Osteocyte (in vitro differentiated cells): ENCODE measurements around the gene RILPL2. TPM values are rescaled to one million over a fixed set of nuclear protein-coding genes. Genes with fewer than 3 reads are reported as not detected.
"Not testable (repeated sequence)": the region's sequence is repeated elsewhere in the genome, so short reads cannot be mapped to it uniquely, and the experiment has no call there.

Source experiments
- DNase-seq: peaks from one replicate; pipeline ENCODE4 v3.0.0; 2021; ENCODE audit warnings: mixed read lengths; ENCODE audit not compliant: unreplicated experiment; ENCODE audit errors: extremely low spot score
- H3K27ac Mint-ChIP-seq: one replicate; pipeline ENCODE4 v1.8.0; 2021; ENCODE audit warnings: mild to moderate bottlenecking, mixed read lengths; ENCODE audit not compliant: unreplicated experiment
- H3K27me3 Mint-ChIP-seq: one replicate; pipeline ENCODE4 v1.8.0; 2021; ENCODE audit warnings: mixed read lengths; ENCODE audit not compliant: unreplicated experiment
- H3K36me3 Mint-ChIP-seq: one replicate; pipeline ENCODE4 v1.8.0; 2021; ENCODE audit warnings: mixed read lengths; ENCODE audit not compliant: unreplicated experiment
- H3K4me1 Mint-ChIP-seq: one replicate; pipeline ENCODE4 v1.8.0; 2021; ENCODE audit warnings: mixed read lengths; ENCODE audit not compliant: unreplicated experiment
- H3K4me3 Mint-ChIP-seq: one replicate; pipeline ENCODE4 v1.8.0; 2021; ENCODE audit warnings: mild to moderate bottlenecking, moderate library complexity, mixed read lengths; ENCODE audit not compliant: unreplicated experiment
- H3K9me3 Mint-ChIP-seq: one replicate; pipeline ENCODE4 v1.8.0; 2021; ENCODE audit warnings: mixed read lengths; ENCODE audit not compliant: unreplicated experiment
- CTCF ChIP-seq: fragments of 200-600 bp; sonication (generic); IDR thresholded peaks from 2 replicates; pipeline ENCODE4 v1.5.0; 2021; ENCODE audit warnings: antibody characterized with exemption, mild to moderate bottlenecking, moderate library complexity
- total RNA-seq: library from RNA; stranded (reverse); gene quantifications from 2 replicates; pipeline ENCODE4 v1.2.1, GENCODE V29; 2021

Gene RILPL2
- total RNA-seq, 1 donor from 2014 or later: 4.1 TPM

DNA sequence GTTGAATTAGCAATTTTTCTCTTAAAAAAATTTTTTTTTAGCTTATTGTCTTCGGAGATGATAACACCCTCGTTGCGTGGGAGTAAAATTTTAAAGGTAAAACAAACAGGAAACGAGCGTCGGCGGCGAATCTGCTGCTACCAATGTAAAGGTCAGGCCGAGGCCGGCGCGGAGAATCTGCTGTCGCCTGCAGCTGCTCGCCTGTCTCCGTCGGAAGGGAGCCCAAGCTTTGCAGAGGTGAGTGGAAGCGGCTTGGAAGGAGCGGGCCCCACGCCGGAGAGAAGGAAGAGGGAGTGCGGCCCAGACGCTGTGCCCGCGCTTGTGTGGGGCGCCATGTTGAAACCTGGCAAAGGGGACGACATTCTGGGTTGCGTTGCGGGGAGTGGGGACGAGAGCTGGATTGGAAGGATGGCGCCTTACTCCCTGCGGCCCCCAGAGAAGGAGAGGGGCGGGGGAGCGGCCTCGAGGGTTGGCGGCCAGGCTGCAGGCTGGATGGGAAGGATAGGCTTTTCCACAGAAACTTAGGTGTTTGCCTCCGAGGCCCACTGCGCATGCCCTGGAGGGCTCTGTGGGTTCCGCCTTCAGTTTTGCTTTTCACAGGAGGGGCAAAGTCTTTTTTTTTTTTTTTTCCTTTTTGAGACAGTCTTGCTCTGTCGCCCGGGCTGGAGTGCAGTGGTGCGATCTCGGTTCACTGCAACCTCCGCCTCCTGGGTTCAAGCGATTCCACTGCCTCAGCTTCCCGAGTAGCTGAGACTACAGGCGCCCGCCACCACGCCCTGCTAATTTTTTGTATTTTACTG is 21.7 kb upstream of the RILPL2 start, which contains the start of gene SNRNP35:
TSS of gene SNRNP35 (plus strand) at position 160 of the 800 bp plus-strand sequence. CDS start 7,402 bp downstream, outside the sequence.
- Mint-ChIP-seq H3K9me3 (no peaks in the 10 kb centered on the region), H3K27me3 (no peaks in the 10 kb centered on the region), H3K4me1 (peaks cover 16% of the 10 kb centered on the region), H3K27ac (peak within 1 kb of the TSS; percentile 100), H3K36me3 (peaks cover 11% of the 10 kb centered on the region), H3K4me3 (peak within 1 kb of the TSS; percentile 95)
- DNase-seq: peak; percentile 94
- no peak for TF ChIP-seq CTCF

GRCh38 chr12:123453165-123453564 is 16.7 kb upstream of the RILPL2 start:
- H3K4me3 Mint-ChIP-seq: no peak overlapping the region
- H3K36me3 Mint-ChIP-seq: no peaks in the 10 kb centered on the region
- no peaks in the 10 kb centered on the region for H3K9me3 Mint-ChIP-seq
- no peaks in the 10 kb centered on the region for H3K27me3 Mint-ChIP-seq
- peaks cover 7% of the 10 kb centered on the region for H3K4me1 Mint-ChIP-seq
- DNase-seq: no peak
- no peak overlapping the region for H3K27ac Mint-ChIP-seq
- TF ChIP-seq CTCF: no peak

DNA sequence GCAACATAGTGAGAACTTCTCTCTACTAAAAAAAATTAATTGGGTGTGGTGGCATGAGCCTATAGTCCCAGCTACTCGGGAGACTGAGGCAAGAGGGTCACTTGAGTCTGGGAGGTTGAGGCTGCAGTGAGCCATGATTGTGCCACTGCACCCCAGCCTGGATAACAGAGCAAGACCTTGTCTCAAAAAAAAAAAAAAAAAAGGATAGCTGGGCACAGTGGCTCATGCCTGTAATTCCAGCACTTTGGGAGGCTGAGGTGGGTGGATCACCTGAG is 15.7 kb upstream of the RILPL2 start:
- not testable (repeated sequence) for H3K9me3 Mint-ChIP-seq, H3K4me3 Mint-ChIP-seq, H3K4me1 Mint-ChIP-seq, H3K36me3 Mint-ChIP-seq, H3K27ac Mint-ChIP-seq, H3K27me3 Mint-ChIP-seq, DNase-seq

DNA sequence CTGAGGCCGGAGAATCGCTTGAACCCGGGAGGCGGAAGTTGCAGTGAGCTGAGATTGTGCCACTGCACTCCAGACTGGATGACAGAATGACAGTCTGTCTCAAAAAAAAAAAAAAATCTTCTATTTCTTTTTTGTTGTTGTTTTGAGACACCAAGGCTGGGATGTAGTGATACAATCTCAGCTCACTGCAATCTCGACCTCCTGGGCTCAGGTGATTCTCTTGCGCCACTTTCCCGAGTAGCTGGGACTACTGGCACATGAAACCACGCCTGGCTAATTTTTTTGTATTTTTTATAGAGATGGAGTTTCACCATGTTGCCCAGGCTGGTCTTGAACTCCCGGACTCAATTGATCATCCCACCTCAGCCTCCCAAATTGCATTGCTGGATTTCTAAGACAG is 14.2 kb upstream of the RILPL2 start:
- no peak for TF ChIP-seq CTCF

GRCh38 chr12:123449856-123450255 is 13.4 kb upstream of the RILPL2 start:
- Mint-ChIP-seq H3K27ac (no peak overlapping the region), H3K9me3 (no peaks in the 10 kb centered on the region), H3K4me1 (peaks cover 23% of the 10 kb centered on the region), H3K36me3 (no peaks in the 10 kb centered on the region), H3K27me3 (no peaks in the 10 kb centered on the region), H3K4me3 (no peak overlapping the region)
- no peak for TF ChIP-seq CTCF
- DNase-seq: no peak

More for the DNA sequence above, 14.2 kb upstream of the RILPL2 start:
- no peaks in the 10 kb centered on the region for H3K36me3 Mint-ChIP-seq
- peaks cover 16% of the 10 kb centered on the region for H3K4me1 Mint-ChIP-seq
- DNase-seq: no peak
- H3K27me3 Mint-ChIP-seq: no peaks in the 10 kb centered on the region
- no peak overlapping the region for H3K27ac Mint-ChIP-seq
- H3K9me3 Mint-ChIP-seq: no peaks in the 10 kb centered on the region
- no peak overlapping the region for H3K4me3 Mint-ChIP-seq
